Measurements from ENCODE around the gene BMP5. TPM values are rescaled to one million over a fixed set of nuclear protein-coding genes. Genes with fewer than 3 reads are reported as not detected.

The BMP5 gene
- total RNA-seq = not detected in 2 replicates

DNA sequence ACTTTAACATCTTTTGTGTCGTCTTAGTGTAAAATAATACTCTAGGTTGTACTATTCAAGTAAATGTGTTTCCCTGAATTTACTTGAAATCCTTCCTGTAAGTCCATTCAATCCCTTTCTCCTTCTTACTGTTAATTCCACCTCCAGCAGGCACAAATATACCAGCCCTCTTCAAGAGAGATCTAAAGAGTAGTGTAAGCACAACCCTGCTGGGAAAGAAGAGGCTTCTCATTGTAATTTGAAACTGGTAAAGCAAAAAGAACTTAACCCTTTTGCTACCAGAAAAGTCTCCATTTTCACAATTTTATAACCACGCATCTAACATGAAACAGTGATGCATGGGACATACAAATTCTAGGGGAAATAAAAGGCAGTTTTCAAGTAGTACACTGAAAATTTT lies at the start of gene BMP5:
TSS of gene BMP5 (minus strand) at position 191 of the 400 bp plus-strand sequence. CDS start 725 bp downstream, outside the sequence.

All from mammary microvascular endothelial cell (primary cell).